HG03025 (cell line): ENCODE results near the gene MYL7.
A peak's percentile ranks its signal among the peaks of the same experiment; 100 is the strongest.
"Not testable (repeated sequence)": the region's sequence is repeated elsewhere in the genome, so short reads cannot be mapped to it uniquely, and the experiment has no call there.

Experiments
- ATAC-seq: cut with Tn5 transposase; IDR thresholded peaks from one replicate; pipeline ENCODE4 v1.9.1; 2021; ENCODE audit warnings: mild to moderate bottlenecking, moderate library complexity; ENCODE audit not compliant: unreplicated experiment, low FRiP score

Gene MYL7

DNA sequence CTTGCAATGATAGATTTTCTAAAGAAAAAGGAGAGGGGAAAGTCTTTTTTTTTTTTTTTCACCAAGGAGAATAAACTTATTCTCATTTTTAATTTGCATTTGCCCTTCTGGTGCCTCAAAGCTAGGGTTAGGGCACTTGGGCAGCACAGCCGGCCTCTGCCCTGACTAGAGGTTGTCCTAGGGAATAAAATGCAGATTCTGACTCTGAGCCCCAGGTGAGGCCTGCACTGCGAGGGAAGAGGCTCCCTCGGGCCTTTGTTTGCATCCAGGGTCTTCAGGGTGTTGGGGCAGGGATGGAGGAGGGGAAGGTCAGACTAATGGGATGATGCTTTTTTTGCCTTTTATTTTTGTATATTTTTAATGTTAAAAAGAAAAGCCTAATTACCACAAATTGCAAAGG, 7.8 kb downstream of the MYL7 start:
- ATAC-seq: no peak

DNA sequence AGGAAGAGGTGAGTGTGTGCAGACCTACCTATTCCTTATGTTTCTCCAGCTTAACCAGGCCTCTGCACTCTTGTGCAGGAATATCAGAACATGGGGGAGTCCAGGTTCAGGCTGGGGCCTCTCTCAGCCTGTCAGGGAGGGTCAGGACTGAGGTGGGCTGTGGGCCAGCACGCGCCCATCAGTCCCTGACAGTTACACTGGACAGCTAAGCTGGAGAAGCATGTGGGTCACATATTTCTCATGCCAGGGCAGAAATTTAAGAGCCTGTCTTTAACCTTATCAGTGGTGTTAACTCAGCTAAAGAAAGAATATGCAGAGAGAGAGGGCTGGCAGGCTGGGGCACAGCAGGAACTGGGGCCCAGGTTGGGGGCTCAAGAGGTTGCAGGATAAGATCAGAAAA, 9.1 kb downstream of the MYL7 start:
- ATAC-seq: no peak

GRCh38 chr7:44131173-44132029, 9.7 kb downstream of the MYL7 start:
- no peak for ATAC-seq

- no peak for ATAC-seq
These were observed 12.2 kb downstream of the MYL7 start for GRCh38 chr7:44128721-44129582.

DNA sequence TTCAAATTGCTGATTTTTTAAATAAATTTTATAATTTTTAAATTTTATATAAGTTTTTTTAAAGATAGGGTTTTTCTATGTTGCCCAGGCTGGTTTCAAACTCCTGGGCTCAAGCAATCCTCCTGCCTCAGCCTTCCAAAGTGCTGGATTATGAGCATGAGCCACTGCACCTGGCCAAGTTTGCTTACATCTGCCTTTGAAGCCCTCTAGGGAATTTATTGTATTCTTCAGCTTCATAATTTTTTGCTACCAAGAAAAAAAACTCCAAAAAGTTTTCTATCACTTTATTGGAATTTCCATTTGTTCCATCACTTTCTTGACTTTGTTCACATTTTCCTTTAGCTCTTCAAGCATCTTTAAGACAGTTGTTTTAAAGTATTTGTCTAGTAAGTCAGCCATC, 14.0 kb downstream of the MYL7 start:
- no peak for ATAC-seq

DNA sequence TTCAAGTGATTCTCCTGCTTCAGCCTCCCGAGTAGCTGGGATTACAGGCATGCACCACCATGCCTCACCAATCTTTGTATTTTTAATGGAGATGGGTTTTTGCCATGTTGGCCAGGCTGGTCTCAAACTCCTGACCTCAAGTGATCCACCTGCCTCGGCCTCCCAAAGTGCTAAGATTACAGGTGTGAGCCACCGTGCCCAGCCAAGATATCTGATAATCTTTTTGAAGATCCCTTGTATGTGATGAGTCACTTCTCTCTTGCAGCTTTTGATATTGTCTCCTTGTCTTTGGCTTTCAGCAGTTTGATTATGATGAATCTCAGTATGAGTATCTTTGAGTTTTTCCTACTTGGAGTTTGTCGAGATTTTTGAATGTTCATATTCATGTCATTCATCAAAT, 14.6 kb downstream of the MYL7 start:
- not testable (repeated sequence) for ATAC-seq

- ATAC-seq: no peak
These were observed 16.3 kb downstream of the MYL7 start for GRCh38 chr7:44124822-44125202.

DNA sequence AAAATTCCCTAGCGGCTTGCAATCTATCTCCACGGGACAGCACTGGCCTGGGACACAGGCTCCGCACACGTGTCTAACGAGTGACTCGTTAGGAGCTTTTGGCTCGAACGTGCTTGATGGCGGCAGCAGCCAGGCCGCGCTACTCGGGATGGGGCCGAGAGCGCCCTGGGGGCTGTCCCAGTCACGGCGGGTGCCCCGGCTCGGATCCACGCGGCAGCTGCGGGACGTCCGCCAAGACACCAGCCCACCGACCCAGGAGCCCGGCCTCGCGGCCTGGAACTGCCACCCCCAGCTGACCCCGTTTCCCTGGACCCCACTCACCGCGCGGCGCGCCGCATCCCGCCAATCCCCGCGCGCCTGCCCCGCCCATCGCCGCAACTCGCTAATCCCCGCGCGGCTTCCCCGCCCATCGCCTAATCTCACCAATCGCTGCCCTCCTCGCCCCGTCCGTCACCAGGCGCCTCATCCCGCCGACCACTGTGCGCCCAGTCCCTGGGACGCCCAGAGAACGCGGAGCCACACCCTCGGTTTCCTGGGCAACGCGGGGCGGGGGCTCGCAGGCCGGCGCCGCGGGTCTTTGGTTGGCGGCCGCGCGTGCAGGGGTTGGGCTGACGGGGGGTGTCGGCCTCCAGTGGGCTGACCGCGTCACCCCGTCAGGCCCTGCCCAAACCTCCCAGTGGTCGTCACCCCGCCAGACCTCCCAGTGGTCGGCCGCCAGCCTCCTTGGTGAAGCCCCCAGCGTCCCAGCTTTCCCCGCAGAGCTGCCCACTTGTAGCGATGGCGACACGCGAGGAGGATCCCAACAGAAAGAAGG, 17.7 kb downstream of the MYL7 start, which contains the start of gene POLD2:
Gene POLD2 (minus strand): TSS at position 359 of the 814 bp plus-strand sequence. CDS start 1,495 bp downstream, outside the sequence.
- ATAC-seq: peak; percentile 97

- ATAC-seq: no peak
These were observed 18.6 kb downstream of the MYL7 start for GRCh38 chr7:44122529-44122928.

DNA sequence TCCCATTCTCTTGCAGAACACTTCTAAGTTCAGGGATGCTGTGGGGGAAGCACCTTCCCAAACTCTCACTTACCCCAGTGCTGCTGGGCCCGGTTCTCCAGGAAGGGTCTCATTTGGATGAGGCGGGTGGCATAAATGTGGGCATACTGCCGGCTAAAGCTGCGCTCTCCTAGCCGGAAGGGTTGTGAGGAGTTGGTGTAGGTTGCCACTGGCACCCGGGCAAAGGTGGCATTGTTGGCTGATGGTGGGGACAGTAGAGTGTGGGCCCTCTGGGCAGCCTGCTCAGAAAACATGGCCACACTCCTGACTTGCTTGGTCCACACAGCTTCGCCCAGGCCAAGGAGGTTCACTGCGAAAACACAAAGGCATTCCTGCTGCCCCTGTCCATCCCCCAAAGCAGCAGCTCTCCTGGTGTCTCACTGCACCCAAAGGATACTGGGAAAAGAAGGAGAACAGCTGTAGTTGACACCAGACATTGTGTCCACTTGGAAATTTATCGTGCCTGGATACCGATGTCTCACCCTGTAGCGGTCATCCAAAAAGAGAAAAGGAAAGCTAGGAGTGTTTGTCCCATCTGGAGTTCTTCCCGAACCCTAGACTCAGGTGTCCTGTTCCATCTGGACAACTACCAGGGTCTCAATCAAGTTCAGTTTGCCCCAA, 19.2 kb downstream of the MYL7 start:
- ATAC-seq: no peak

GRCh38 chr7:44120395-44120794, 20.7 kb downstream of the MYL7 start:
- ATAC-seq: no peak

GRCh38 chr7:44119829-44120380, 21.2 kb downstream of the MYL7 start:
- no peak for ATAC-seq

DNA sequence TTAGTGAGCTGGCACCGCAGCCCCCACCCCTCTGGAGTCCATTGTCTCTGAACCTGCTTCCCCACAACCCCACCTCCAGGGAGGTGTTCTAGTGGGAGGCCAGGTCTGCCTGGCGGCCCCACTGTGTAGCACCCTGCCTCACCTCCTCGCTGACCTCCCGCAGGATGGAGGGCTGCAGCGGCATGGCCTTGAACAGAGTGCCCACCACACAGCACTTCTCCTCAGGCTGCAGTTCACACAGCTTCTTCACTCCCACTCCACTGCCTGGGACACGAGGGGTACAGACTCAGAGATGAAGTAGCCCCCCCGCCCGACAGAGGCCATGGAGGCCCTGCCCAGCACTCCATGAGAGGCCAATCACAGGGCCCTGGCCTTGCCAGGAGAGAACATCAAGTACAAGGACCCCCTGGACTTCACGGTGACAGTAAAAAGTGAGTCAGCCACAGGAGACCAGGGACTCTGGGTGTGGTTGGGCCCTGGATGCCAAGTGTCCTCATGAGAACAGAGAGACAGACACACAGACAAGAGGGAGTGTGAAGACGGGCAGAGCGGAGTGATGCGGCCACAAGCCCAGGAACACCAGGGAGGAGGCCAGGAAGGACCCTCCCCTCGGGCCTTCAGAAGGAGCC, 23.2 kb downstream of the MYL7 start:
- no peak for ATAC-seq

DNA sequence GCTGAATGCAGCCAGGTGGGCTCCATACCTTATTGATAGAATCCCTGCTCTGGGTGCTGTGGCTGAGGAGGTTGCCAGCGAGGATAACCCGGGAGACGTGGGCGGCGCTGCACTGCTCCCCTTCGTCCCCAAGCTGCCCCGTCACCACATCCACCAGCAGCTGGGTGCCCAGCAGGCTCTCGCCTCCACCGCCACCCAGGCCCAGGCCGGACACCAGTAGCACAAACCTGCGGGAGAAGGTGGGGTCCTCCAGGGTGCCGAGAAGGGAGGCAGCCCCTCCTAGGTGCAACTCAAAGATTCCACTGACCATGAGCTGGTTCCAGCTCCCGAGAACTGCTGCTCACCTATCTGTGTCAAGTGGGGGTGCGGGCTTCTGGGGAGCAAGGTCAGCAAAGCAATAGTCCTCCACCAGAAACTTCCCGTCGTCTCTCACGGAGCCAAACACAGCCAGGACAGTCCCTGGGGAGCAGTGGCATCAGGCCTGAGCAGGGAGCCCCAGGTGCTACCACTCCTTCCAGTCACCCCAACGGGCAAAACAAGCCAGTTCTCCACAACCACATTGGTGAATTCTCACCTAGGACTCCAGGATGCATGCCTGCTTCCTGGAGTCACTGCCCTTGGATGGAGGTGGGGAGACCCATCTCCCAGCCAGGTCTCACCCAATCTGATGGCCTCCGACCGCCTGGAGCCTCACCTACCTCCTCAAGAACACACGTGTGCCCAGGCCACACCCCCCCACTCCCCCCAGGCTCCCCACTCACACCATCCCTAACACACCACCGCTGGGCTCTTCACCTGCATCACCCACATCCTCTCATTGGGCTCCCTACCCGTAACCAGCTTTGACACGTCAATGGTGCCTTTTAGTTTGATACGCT, 24.1 kb downstream of the MYL7 start:
- ATAC-seq: no peak

DNA sequence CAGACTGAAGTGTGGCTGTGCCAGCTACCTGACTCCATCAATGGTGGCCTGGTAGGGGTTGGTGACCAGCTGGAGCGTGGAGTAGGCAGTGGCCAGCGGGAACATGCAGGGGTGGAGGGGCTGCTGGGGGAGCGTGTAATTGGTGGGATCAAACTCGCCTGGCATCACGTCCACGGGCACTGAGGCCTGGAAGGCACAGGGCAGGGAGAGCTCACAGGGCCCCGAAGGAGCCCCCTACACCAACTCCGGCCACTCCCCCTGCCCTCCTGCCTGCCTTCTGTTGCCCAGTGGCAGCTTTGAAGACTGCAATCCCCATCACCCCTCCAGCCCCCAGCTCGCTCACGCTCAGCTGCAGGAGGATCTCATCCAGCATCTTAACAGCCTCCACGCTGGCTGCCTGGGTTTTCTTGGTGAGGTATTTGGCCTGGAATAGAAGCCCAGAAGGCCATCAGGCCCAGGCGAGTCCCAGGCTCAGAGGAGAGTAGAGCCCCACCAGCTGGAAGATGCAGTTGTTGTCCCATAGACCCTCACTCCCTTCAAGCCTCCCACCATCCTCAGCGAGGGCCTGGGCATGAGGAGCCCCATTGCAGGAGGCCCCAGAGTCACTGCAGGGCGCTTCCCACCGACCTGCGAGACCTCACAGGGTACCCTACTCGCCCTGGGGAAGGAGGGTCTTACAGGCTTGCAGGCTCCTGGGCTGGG, 24.9 kb downstream of the MYL7 start:
- ATAC-seq: no peak

DNA sequence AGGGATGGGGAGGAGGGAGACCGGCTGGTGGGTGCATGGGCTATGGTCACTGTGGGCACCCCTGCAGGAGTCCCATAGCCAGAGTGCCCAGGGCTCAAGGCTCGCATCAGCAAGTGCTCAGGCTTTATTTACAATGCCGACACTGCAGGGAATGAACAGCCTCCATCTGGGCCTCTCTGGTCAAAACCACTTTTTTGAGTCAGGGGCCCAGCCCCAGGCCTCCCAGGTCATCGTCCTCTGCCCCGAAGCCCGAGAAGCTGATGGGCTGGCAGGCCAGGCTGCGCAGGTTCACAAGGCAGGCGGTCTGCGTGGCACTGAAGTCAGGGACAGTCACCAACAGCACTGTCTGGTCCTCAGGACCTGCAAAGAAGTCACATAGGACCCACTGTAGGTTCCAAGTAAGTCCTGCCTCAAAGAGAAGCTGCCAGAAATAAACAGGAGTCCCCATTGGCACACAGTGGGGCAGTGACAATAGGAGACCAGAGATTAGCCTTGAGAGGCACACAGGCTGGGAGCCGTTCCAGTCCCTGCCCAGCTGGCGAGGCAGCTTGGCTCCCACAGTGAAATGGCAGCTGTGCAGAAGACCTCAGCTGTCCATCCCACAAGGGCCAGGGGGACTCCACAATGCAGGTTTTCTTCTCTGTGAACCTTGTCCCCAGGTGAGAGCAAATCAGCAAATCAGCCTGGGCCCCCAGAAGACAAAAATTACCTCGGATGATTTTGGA, 26.4 kb downstream of the MYL7 start:
- no peak for ATAC-seq

DNA sequence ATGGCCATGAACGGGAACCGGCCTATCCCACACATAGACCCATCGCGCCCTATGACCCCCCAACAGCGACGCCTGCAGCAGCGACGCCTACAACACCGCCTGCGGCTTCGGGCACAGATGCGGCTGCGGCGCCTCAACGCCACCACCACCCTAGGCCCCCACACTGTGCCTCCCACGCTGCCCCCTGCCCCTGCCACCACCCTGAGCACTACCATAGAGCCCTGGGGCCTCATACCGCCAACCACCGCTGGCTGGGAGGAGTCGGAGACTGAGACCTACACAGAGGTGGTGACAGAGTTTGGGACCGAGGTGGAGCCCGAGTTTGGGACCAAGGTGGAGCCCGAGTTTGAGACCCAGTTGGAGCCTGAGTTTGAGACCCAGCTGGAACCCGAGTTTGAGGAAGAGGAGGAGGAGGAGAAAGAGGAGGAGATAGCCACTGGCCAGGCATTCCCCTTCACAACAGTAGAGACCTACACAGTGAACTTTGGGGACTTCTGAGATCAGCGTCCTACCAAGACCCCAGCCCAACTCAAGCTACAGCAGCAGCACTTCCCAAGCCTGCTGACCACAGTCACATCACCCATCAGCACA, 27.3 kb downstream of the MYL7 start:
- no peak for ATAC-seq
